T-cell (primary cell): Measurements from ENCODE around the gene ANK3. TPM values are rescaled to one million over a fixed set of nuclear protein-coding genes. Genes with fewer than 3 reads are reported as not detected.

Experiments used
- ATAC-seq, 4 experiments: fragments of 200-7000 bp in 3 of 4; fragments of 150-1000 bp in 1 of 4; cut with Tn5 transposase; replicated peaks in 1 of 4; 1 replicate in 3 of 4; 2 replicates in 1 of 4; pipeline ENCODE4 v1.10.0; 2021; ENCODE audit warnings: moderate library complexity in 3 of 4, mild to moderate bottlenecking in 2 of 4, moderate number of reproducible peaks in 1 of 4
- CTCF ChIA-PET, 2 donors: fragments of 300-600 bp; sonication (Branson Sonifier 250); formaldehyde crosslinking; loops; one replicate each; lab custom pipeline; 2022; ENCODE audit warnings: antibody characterized with exemption in 2 of 2; lab: Charles Lee
- POLR2A ChIA-PET, 2 donors: fragments of 300-600 bp; sonication (Branson Sonifier 250); formaldehyde crosslinking; loops; one replicate each; lab custom pipeline; 2022; ENCODE audit warnings: antibody characterized with exemption in 2 of 2; lab: Charles Lee
- DNase-seq, 35 experiments: peaks; one replicate each; pipeline versions ENCODE4 v3.0.0 to v3.0.0-alpha.2; 2013 to 2023
- H3K27ac ChIP-seq: one replicate; pipeline ENCODE4 v1.5.1; 2013; ENCODE audit warnings: low read length
- H3K27me3 ChIP-seq, 2 experiments: replicated peaks in 1 of 2; 1 replicate in 1 of 2; 2 replicates in 1 of 2; pipeline versions ENCODE4 v1.6.1 to v1.7.0; 2013; ENCODE audit warnings: low read length in 1 of 2, mixed read lengths in 1 of 2; ENCODE audit not compliant: control insufficient read depth in 2 of 2, insufficient read depth in 2 of 2; ENCODE audit errors: extremely low read depth in 1 of 2
- H3K36me3 ChIP-seq, 2 donors: 1 replicate in 1 of 2; 2 replicates in 1 of 2; pipeline versions ENCODE4 v1.6.1 to v1.7.0; 2013; ENCODE audit warnings: low read length in 1 of 2; ENCODE audit not compliant: control insufficient read depth in 2 of 2, insufficient read depth in 1 of 2; ENCODE audit errors: extremely low read depth in 1 of 2
- H3K4me1 ChIP-seq, 2 experiments: 1 replicate in 1 of 2; 2 replicates in 1 of 2; pipeline versions ENCODE4 v1.6.1 to v1.7.0; 2013; ENCODE audit warnings: low read length in 2 of 2, mixed read lengths in 1 of 2; ENCODE audit not compliant: insufficient read depth in 2 of 2, control insufficient read depth in 1 of 2; ENCODE audit errors: extremely low read depth in 1 of 2
- H3K4me3 ChIP-seq, 2 donors: 1 replicate in 1 of 2; 2 replicates in 1 of 2; pipeline versions ENCODE4 v1.5.1 to v1.7.0; 2013; ENCODE audit warnings: mild to moderate bottlenecking in 2 of 2, low read length in 1 of 2, moderate library complexity in 1 of 2; ENCODE audit not compliant: control insufficient read depth in 1 of 2; ENCODE audit errors: extremely low read depth in 1 of 2
- H3K9me3 ChIP-seq: 2 replicates; pipeline ENCODE4 v1.7.0; 2013
- H3K27ac Mint-ChIP-seq, 2 donors: one replicate each; pipeline ENCODE4 v1.8.0; 2020 to 2021; ENCODE audit warnings: mild to moderate bottlenecking in 2 of 2, mixed read lengths in 2 of 2
- H3K27me3 Mint-ChIP-seq, 2 donors: one replicate each; pipeline ENCODE4 v1.8.0; 2021 to 2022; ENCODE audit warnings: mixed read lengths in 2 of 2
- H3K36me3 Mint-ChIP-seq: one replicate; pipeline ENCODE4 v1.8.0; 2021; ENCODE audit warnings: mixed read lengths
- H3K4me1 Mint-ChIP-seq, 3 donors: one replicate each; pipeline ENCODE4 v1.8.0; 2020 to 2022; ENCODE audit warnings: mixed read lengths in 3 of 3, mild to moderate bottlenecking in 1 of 3
- H3K4me3 Mint-ChIP-seq, 3 donors: one replicate each; pipeline ENCODE4 v1.8.0; 2020 to 2022; ENCODE audit warnings: mild to moderate bottlenecking in 3 of 3, mixed read lengths in 3 of 3, moderate library complexity in 3 of 3
- H3K9me3 Mint-ChIP-seq, 3 donors: one replicate each; pipeline ENCODE4 v1.8.0; 2020 to 2022; ENCODE audit warnings: mixed read lengths in 3 of 3
- WGBS: methylation state at CpG from one replicate; pipeline ENCODE4 v1.1.5; 2013; ENCODE audit warnings: missing lambda C conversion rate; ENCODE audit not compliant: insufficient coverage; 5-methylcytosine and 5-hydroxymethylcytosine counted together
- total RNA-seq, 35 experiments: library from RNA in 6 of 35; stranded (reverse) in 6 of 35; fragments of 120-200 nt in 1 of 35; gene quantifications; one replicate each; pipeline versions ENCODE4 v1.2.1 to v1.2.4 and lab custom pipeline; 2013 to 2026

The ANK3 gene
- total RNA-seq, 5 donors from 2014 or later (not counting 1 experiment from before 2014, with no cell fraction given): 43.0 to 74.8 (median 56.7) TPM

DNA sequence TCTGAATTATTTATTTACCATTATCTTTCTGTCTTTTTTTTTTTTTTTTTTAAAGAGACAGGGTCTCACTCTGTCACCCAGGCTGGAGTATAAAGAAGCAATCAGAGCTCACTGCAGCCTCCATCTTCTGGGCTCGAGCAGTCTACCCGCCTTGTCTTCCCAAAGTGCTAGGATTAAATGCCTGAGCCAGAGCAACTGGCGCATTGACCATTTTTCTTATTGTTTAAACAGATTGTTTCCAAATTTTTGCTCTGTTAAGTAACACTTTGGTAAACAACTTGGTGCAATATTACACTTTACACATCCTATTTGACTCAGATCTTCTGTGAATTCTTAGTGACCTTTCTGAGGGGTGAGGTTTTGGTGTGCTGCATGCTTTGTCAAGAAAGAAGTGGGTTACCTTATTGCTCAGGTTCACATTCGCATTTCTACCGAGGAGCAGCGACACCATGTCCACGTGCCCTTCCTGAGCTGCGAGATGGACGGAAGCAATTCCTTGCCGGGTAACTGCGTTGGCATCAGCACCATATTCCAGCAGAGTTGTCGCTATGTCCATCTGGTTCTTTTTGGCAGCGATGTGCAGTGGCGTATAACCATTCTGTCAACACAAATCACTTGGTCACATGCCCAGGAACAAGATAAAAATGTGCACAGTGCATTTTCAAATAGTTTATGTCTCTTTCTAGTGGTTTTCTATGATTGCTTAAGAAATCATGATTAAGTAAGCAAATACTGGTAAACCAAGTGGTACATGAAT, 203.2 kb downstream of the ANK3 start:
- Mint-ChIP-seq H3K4me1 (peaks cover 0 to 1% (median 0%) of the 10 kb centered on the region in 3 donors), H3K27ac (no peak overlapping the region), H3K4me3 (no peak overlapping the region), H3K9me3 (no peaks in the 10 kb centered on the region), H3K36me3 (peaks cover 38% of the 10 kb centered on the region), H3K27me3 (no peaks in the 10 kb centered on the region)
- no peak overlapping the region for H3K4me3 ChIP-seq
- H3K4me1 ChIP-seq: no peaks in the 10 kb centered on the region
- no peaks in the 10 kb centered on the region for H3K9me3 ChIP-seq
- no peaks in the 10 kb centered on the region for H3K27me3 ChIP-seq
- no peak for ATAC-seq
- peaks cover 3 to 19% of the 10 kb centered on the region in 2 donors for H3K36me3 ChIP-seq
- WGBS: 97% methylated on average over 12 of the region's 14 CpGs
- H3K27ac ChIP-seq: no peak overlapping the region
- POLR2A ChIA-PET: no interaction called here
- CTCF ChIA-PET: no interaction called here
- DNase-seq: no peak

DNA sequence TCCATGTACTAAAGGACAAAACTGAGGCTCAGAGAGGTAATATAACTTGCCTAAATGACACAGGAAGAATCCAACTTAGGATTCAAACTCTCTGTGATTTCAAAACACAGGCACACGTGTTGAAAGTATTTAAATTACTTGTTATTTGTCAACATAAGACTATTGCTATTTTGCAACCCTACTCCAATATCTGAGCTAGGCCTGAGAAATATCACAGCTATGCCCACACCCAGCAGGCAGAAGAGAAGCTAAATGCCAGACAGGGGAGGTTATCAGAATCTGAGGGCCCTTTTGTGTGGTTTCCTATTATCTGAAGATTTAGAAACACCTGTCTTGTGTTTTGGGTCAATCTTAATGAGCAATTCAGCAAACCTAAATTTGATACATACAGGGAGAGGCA, 204.3 kb downstream of the ANK3 start:
- Mint-ChIP-seq H3K4me3 (no peak overlapping the region), H3K36me3 (peaks cover 34% of the 10 kb centered on the region), H3K27ac (no peak overlapping the region), H3K9me3 (no peaks in the 10 kb centered on the region), H3K27me3 (no peaks in the 10 kb centered on the region), H3K4me1 (peaks cover 0 to 1% (median 0%) of the 10 kb centered on the region in 3 donors)
- WGBS: no CpG with 5 or more reads among the region's 1 CpG
- Histone ChIP-seq H3K4me3 (no peak overlapping the region), H3K9me3 (no peaks in the 10 kb centered on the region), H3K27me3 (no peaks in the 10 kb centered on the region), H3K4me1 (no peaks in the 10 kb centered on the region), H3K36me3 (peaks cover 3 to 25% of the 10 kb centered on the region in 2 donors), H3K27ac (no peak overlapping the region)
- ATAC-seq (no peak), DNase-seq (no peak)
- ChIA-PET CTCF (no interaction called here), POLR2A (no interaction called here)

GRCh38 chr10:60182691-60183090, 207.0 kb downstream of the ANK3 start:
- DNase-seq: no peak
- no peak overlapping the region for H3K4me3 ChIP-seq
- WGBS: no CpG with 5 or more reads among the region's 1 CpG
- H3K27ac ChIP-seq: no peak overlapping the region
- ChIA-PET POLR2A (no interaction called here), CTCF (no interaction called here)
- no peaks in the 10 kb centered on the region for H3K9me3 ChIP-seq
- Mint-ChIP-seq H3K9me3 (no peaks in the 10 kb centered on the region), H3K4me1 (peaks cover 0 to 1% (median 0%) of the 10 kb centered on the region in 3 donors), H3K36me3 (peaks cover 34% of the 10 kb centered on the region), H3K27me3 (no peaks in the 10 kb centered on the region), H3K4me3 (no peak overlapping the region), H3K27ac (no peak overlapping the region)
- H3K27me3 ChIP-seq: no peaks in the 10 kb centered on the region
- peaks cover 3 to 27% of the 10 kb centered on the region in 2 donors for H3K36me3 ChIP-seq
- no peak for ATAC-seq
- no peaks in the 10 kb centered on the region for H3K4me1 ChIP-seq

DNA sequence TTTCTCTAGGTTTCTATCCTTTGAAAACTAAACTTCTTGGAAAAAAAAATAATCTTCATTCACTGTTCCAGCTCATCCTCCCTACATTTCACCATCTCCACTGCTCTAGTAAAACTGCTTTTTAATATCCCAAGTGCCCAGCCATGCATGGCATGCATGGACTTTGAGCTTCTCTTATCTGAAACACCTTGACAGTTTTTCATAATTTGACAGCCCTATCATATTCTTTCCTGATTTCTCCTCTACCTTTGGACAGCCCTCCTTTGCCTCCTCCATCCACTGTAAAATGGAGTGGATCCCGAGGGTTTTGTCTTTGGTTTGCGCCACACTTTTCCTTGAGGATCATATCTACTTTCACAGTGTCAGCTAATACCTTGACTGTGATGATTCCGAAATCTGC, 212.8 kb downstream of the ANK3 start:
- no peak overlapping the region for H3K4me3 Mint-ChIP-seq
- Histone ChIP-seq H3K36me3 (peaks cover 0 to 30% of the 10 kb centered on the region in 2 donors), H3K4me1 (no peaks in the 10 kb centered on the region), H3K9me3 (no peaks in the 10 kb centered on the region), H3K4me3 (no peak overlapping the region), H3K27me3 (no peaks in the 10 kb centered on the region), H3K27ac (no peak overlapping the region)
- ATAC-seq (no peak), DNase-seq (no peak)
- WGBS: 88% methylated on average over 2 of the region's 3 CpGs
- H3K27ac Mint-ChIP-seq: no peak overlapping the region
- POLR2A ChIA-PET: interaction anchor here in 1 of 2 donors (0.6 kb wide), 1 partner anchor 46 kb away, joined by 4 read pairs; no protein-coding TSS in a partner anchor
- CTCF ChIA-PET: interaction anchor here in 1 of 2 donors (0.7 kb wide), 1 partner anchor 614 kb away, joined by 4 read pairs; no protein-coding TSS in a partner anchor
- H3K4me1 Mint-ChIP-seq: no peaks in the 10 kb centered on the region
- H3K27me3 Mint-ChIP-seq: no peaks in the 10 kb centered on the region
- H3K9me3 Mint-ChIP-seq: no peaks in the 10 kb centered on the region
- H3K36me3 Mint-ChIP-seq: peaks cover 38% of the 10 kb centered on the region

GRCh38 chr10:60175441-60175971, 214.2 kb downstream of the ANK3 start:
- CTCF ChIA-PET: interaction anchor here in 1 of 2 donors (0.7 kb wide), 1 partner anchor 1255 kb away, joined by 3 read pairs; no protein-coding TSS in a partner anchor

DNA sequence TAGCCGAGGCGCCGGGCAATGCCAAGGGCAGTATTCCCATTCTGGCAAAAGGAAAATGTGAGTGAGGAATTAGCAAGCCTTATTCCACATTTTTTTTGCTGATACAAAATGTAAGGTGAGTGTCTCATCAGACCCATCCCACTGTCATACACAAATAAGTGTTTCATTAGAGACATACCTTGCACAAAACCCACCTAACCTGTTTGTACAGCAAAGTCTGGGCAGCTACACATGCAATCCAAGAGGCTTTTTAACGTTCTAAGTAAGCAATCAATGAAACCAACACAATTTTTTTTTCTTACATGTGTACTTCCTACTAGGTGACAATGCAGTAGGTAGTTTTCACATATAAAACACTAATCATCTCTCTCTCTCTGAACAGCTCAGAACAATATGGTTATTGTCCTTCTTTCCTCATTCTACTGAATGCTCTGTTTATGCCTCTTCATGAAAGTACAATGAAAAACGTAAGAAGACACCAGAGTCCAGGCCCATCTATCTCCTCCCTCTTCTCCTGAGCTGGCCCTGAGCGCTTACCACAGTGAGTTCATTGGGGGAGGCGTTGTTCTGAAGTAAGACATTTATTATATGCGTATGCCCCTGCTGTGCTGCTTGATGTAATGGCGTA, 217.2 kb downstream of the ANK3 start:
- no peak for DNase-seq

More at GRCh38 chr10:60175441-60175971, 214.2 kb downstream of the ANK3 start:
- POLR2A ChIA-PET: interaction anchor here in 1 of 2 donors (0.7 kb wide), 1 partner anchor 556 kb away, joined by 3 read pairs; no protein-coding TSS in a partner anchor
- H3K9me3 Mint-ChIP-seq: no peaks in the 10 kb centered on the region
- H3K4me3 Mint-ChIP-seq: no peak overlapping the region
- H3K36me3 ChIP-seq: peaks cover 0 to 30% of the 10 kb centered on the region in 2 donors
- H3K4me1 Mint-ChIP-seq: no peaks in the 10 kb centered on the region
- DNase-seq (no peak), ATAC-seq (no peak)
- H3K27me3 Mint-ChIP-seq: no peaks in the 10 kb centered on the region
- no peaks in the 10 kb centered on the region for H3K27me3 ChIP-seq
- H3K9me3 ChIP-seq: no peaks in the 10 kb centered on the region
- WGBS: 83% methylated on average over 1 of the region's 4 CpGs
- H3K4me1 ChIP-seq: no peaks in the 10 kb centered on the region
- H3K27ac ChIP-seq: no peak overlapping the region
- peaks cover 35% of the 10 kb centered on the region for H3K36me3 Mint-ChIP-seq
- H3K27ac Mint-ChIP-seq: no peak overlapping the region
- H3K4me3 ChIP-seq: no peak overlapping the region

More for the DNA sequence above, 217.2 kb downstream of the ANK3 start:
- H3K27me3 Mint-ChIP-seq: no peaks in the 10 kb centered on the region
- POLR2A ChIA-PET: interaction anchor here in 1 of 2 donors (0.5 kb wide), 1 partner anchor 1105 kb away, joined by 4 read pairs; no protein-coding TSS in a partner anchor
- H3K27me3 ChIP-seq: no peaks in the 10 kb centered on the region
- peaks cover 36% of the 10 kb centered on the region for H3K36me3 Mint-ChIP-seq
- no peak overlapping the region for H3K27ac Mint-ChIP-seq
- WGBS: 100% methylated on average over 1 of the region's 9 CpGs
- ATAC-seq: no peak
- H3K36me3 ChIP-seq: peaks cover 0 to 30% of the 10 kb centered on the region in 2 donors
- no peaks in the 10 kb centered on the region for H3K4me1 Mint-ChIP-seq
- no peaks in the 10 kb centered on the region for H3K4me1 ChIP-seq
- no peaks in the 10 kb centered on the region for H3K9me3 ChIP-seq
- H3K27ac ChIP-seq: no peak overlapping the region
- no peaks in the 10 kb centered on the region for H3K9me3 Mint-ChIP-seq
- CTCF ChIA-PET: no interaction called here
- H3K4me3 Mint-ChIP-seq: no peak overlapping the region
- no peak overlapping the region for H3K4me3 ChIP-seq
